Karpas-422 (cell line): Measurements from ENCODE around the gene DISC1. TPM values are rescaled to one million over a fixed set of nuclear protein-coding genes. Genes with fewer than 3 reads are reported as not detected.

Source experiments
- DNase-seq: peaks from one replicate; pipeline ENCODE4 v3.0.0-alpha.2; 2015
- H2AFZ ChIP-seq: fragments of 200-600 bp; sonication (generic); 2 replicates; pipeline ENCODE4 v1.6.1; 2014; ENCODE audit warnings: antibody characterized with exemption, low read length, mixed read lengths
- H3K27ac ChIP-seq: fragments of 200-600 bp; sonication (generic); 2 replicates; pipeline ENCODE4 v1.5.1; 2014; ENCODE audit warnings: mild to moderate bottlenecking, low read length, moderate library complexity
- H3K27me3 ChIP-seq: fragments of 200-600 bp; sonication (generic); 2 replicates; pipeline ENCODE4 v1.6.1; 2014; ENCODE audit warnings: low read length, mixed read lengths
- H3K36me3 ChIP-seq: fragments of 200-600 bp; sonication (generic); 2 replicates; pipeline ENCODE4 v1.6.1; 2014; ENCODE audit warnings: low read length, mixed read lengths; ENCODE audit not compliant: insufficient read depth
- H3K4me1 ChIP-seq: fragments of 200-600 bp; sonication (generic); 2 replicates; pipeline ENCODE4 v1.6.1; 2014; ENCODE audit warnings: mild to moderate bottlenecking, low read length, mixed read lengths
- H3K4me2 ChIP-seq: fragments of 200-600 bp; sonication (generic); 2 replicates; pipeline ENCODE4 v1.6.1; 2014; ENCODE audit warnings: low read length, low read depth, mild to moderate bottlenecking; ENCODE audit not compliant: poor library complexity, severe bottlenecking
- H3K4me3 ChIP-seq: fragments of 200-600 bp; sonication (generic); 2 replicates; pipeline ENCODE4 v1.5.1; 2014; ENCODE audit warnings: mild to moderate bottlenecking, antibody characterized with exemption, low read length, mixed read lengths
- H3K79me2 ChIP-seq: fragments of 200-600 bp; sonication (generic); 2 replicates; pipeline ENCODE4 v1.6.1; 2014; ENCODE audit warnings: mild to moderate bottlenecking, low read length, mixed read lengths
- H3K9ac ChIP-seq: fragments of 200-600 bp; sonication (generic); 2 replicates; pipeline ENCODE4 v1.6.0; 2014; ENCODE audit warnings: low read length
- H3K9me2 ChIP-seq: fragments of 200-600 bp; sonication (generic), shearing (Covaris generic); replicated peaks from 2 replicates; pipeline ENCODE4 v1.6.0; 2014; ENCODE audit warnings: mild to moderate bottlenecking, low read length, moderate library complexity; ENCODE audit not compliant: insufficient read depth
- H3K9me3 ChIP-seq: fragments of 300-700, 200-600 bp; sonication (generic); 2 replicates; pipeline ENCODE4 v1.6.1; 2014; ENCODE audit warnings: low read length, mixed read lengths
- H4K20me1 ChIP-seq: fragments of 200-600 bp; sonication (generic); 2 replicates; pipeline ENCODE4 v1.6.1; 2014; ENCODE audit warnings: mild to moderate bottlenecking, antibody characterized with exemption, low read length, low read depth; ENCODE audit not compliant: insufficient read depth
- total RNA-seq: library from RNA; depleted of rRNA; stranded (reverse); fragments of >200 nt; shearing (Covaris generic); gene quantifications from 2 replicates; pipeline ENCODE4 v1.2.3, GENCODE V29; 2014; ENCODE audit warnings: low replicate concordance

The DISC1 gene
- total RNA-seq, 1 experiment from 2014 or later = 6.4 TPM

- Histone ChIP-seq H3K4me3 (no peak overlapping the region), H3K9ac (no peak overlapping the region), H2AFZ (no peak overlapping the region), H3K36me3 (no peaks in the 10 kb centered on the region), H3K4me1 (no peaks in the 10 kb centered on the region), H3K27ac (no peak overlapping the region), H4K20me1 (no peaks in the 10 kb centered on the region), H3K9me3 (no peaks in the 10 kb centered on the region), H3K79me2 (no peaks in the 10 kb centered on the region), H3K9me2 (no peaks in the 10 kb centered on the region), H3K27me3 (no peaks in the 10 kb centered on the region), H3K4me2 (no peak overlapping the region)
- no peak for DNase-seq
Observed at GRCh38 chr1:231921646-231922345, 295.2 kb downstream of the DISC1 start.

GRCh38 chr1:231923491-231924041 is 297.0 kb downstream of the DISC1 start:
- H3K36me3 ChIP-seq = no peaks in the 10 kb centered on the region
- H2AFZ ChIP-seq = no peak overlapping the region
- DNase-seq = no peak
- H3K4me1 ChIP-seq = no peaks in the 10 kb centered on the region
- H3K9ac ChIP-seq = no peak overlapping the region
- H3K9me2 ChIP-seq = no peaks in the 10 kb centered on the region
- H4K20me1 ChIP-seq = no peaks in the 10 kb centered on the region
- no peak overlapping the region for H3K4me2 ChIP-seq
- H3K27me3 ChIP-seq = no peaks in the 10 kb centered on the region
- H3K27ac ChIP-seq = no peak overlapping the region
- H3K79me2 ChIP-seq = no peaks in the 10 kb centered on the region
- no peak overlapping the region for H3K4me3 ChIP-seq
- no peaks in the 10 kb centered on the region for H3K9me3 ChIP-seq

GRCh38 chr1:231924180-231924579 is 297.6 kb downstream of the DISC1 start:
- Histone ChIP-seq H3K27me3 (no peaks in the 10 kb centered on the region), H3K9me3 (no peaks in the 10 kb centered on the region), H2AFZ (no peak overlapping the region), H3K4me3 (no peak overlapping the region), H3K9ac (no peak overlapping the region), H3K27ac (no peak overlapping the region), H3K9me2 (no peaks in the 10 kb centered on the region), H4K20me1 (no peaks in the 10 kb centered on the region), H3K36me3 (no peaks in the 10 kb centered on the region), H3K79me2 (no peaks in the 10 kb centered on the region), H3K4me1 (no peaks in the 10 kb centered on the region), H3K4me2 (no peak overlapping the region)
- no peak for DNase-seq

- DNase-seq = no peak
- Histone ChIP-seq H3K4me2 (no peak overlapping the region), H3K4me1 (no peaks in the 10 kb centered on the region), H3K9me3 (no peaks in the 10 kb centered on the region), H3K36me3 (no peaks in the 10 kb centered on the region), H3K27me3 (no peaks in the 10 kb centered on the region), H4K20me1 (no peaks in the 10 kb centered on the region), H2AFZ (no peak overlapping the region), H3K79me2 (no peaks in the 10 kb centered on the region), H3K9ac (no peak overlapping the region), H3K4me3 (no peak overlapping the region), H3K9me2 (no peaks in the 10 kb centered on the region), H3K27ac (no peak overlapping the region)
Observed at GRCh38 chr1:231925864-231926263, 299.3 kb downstream of the DISC1 start.

- H3K79me2 ChIP-seq = no peaks in the 10 kb centered on the region
- no peak overlapping the region for H2AFZ ChIP-seq
- no peak overlapping the region for H3K4me2 ChIP-seq
- H3K9me3 ChIP-seq = no peaks in the 10 kb centered on the region
- DNase-seq = no peak
- no peak overlapping the region for H3K27ac ChIP-seq
- no peaks in the 10 kb centered on the region for H3K27me3 ChIP-seq
- no peaks in the 10 kb centered on the region for H3K4me1 ChIP-seq
- no peaks in the 10 kb centered on the region for H3K36me3 ChIP-seq
- H3K9me2 ChIP-seq = no peaks in the 10 kb centered on the region
- H3K9ac ChIP-seq = no peak overlapping the region
- H3K4me3 ChIP-seq = no peak overlapping the region
- H4K20me1 ChIP-seq = no peaks in the 10 kb centered on the region
Observed at GRCh38 chr1:231926340-231926739, 299.8 kb downstream of the DISC1 start.

GRCh38 chr1:231926933-231927332 is 300.3 kb downstream of the DISC1 start:
- Histone ChIP-seq H3K36me3 (no peaks in the 10 kb centered on the region), H2AFZ (no peak overlapping the region), H3K27me3 (no peaks in the 10 kb centered on the region), H3K4me3 (no peak overlapping the region), H4K20me1 (no peaks in the 10 kb centered on the region), H3K9me2 (no peaks in the 10 kb centered on the region), H3K9me3 (peaks cover 1% of the 10 kb centered on the region), H3K4me2 (no peak overlapping the region), H3K79me2 (no peaks in the 10 kb centered on the region), H3K4me1 (no peaks in the 10 kb centered on the region), H3K27ac (no peak overlapping the region), H3K9ac (no peak overlapping the region)
- DNase-seq = no peak

GRCh38 chr1:231927431-231927830 is 300.8 kb downstream of the DISC1 start:
- Histone ChIP-seq H3K9me2 (no peaks in the 10 kb centered on the region), H3K79me2 (no peaks in the 10 kb centered on the region), H3K36me3 (no peaks in the 10 kb centered on the region), H3K27ac (no peak overlapping the region), H3K27me3 (no peaks in the 10 kb centered on the region), H2AFZ (no peak overlapping the region), H3K9ac (no peak overlapping the region), H3K4me3 (no peak overlapping the region), H3K4me2 (no peak overlapping the region), H3K4me1 (no peaks in the 10 kb centered on the region), H4K20me1 (no peaks in the 10 kb centered on the region), H3K9me3 (peaks cover 6% of the 10 kb centered on the region)
- no peak for DNase-seq

GRCh38 chr1:231929311-231929710 is 302.7 kb downstream of the DISC1 start:
- Histone ChIP-seq H3K4me3 (no peak overlapping the region), H3K27me3 (no peaks in the 10 kb centered on the region), H3K9me2 (no peaks in the 10 kb centered on the region), H2AFZ (no peak overlapping the region), H3K27ac (no peak overlapping the region), H3K4me2 (no peak overlapping the region), H4K20me1 (no peaks in the 10 kb centered on the region), H3K79me2 (no peaks in the 10 kb centered on the region), H3K9ac (no peak overlapping the region), H3K9me3 (peaks cover 11% of the 10 kb centered on the region), H3K4me1 (no peaks in the 10 kb centered on the region), H3K36me3 (no peaks in the 10 kb centered on the region)
- DNase-seq = no peak
